B cell (primary cell): Measurements from ENCODE around the gene ZNF296. TPM values are rescaled to one million over a fixed set of nuclear protein-coding genes. Genes with fewer than 3 reads are reported as not detected.

ENCODE experiments used
- ATAC-seq: fragments of 200-7000 bp; cut with Tn5 transposase; one replicate; pipeline ENCODE4 v1.10.0; 2021; ENCODE audit warnings: low read depth, mild to moderate bottlenecking, moderate number of reproducible peaks, moderate library complexity
- CTCF ChIA-PET: fragments of 350-600 bp; sonication (Branson Sonifier 250); formaldehyde crosslinking; loops from one replicate; lab custom pipeline; 2021; ENCODE audit warnings: antibody characterized with exemption, inconsistent platforms; lab: Charles Lee
- POLR2A ChIA-PET: fragments of 350-600 bp; sonication (Branson Sonifier 250); formaldehyde crosslinking; loops from one replicate; lab custom pipeline; 2021; ENCODE audit warnings: antibody characterized with exemption; lab: Charles Lee
- DNase-seq: peaks from one replicate; pipeline ENCODE4 v3.0.0; 2013
- H2AFZ ChIP-seq: 2 replicates; pipeline ENCODE4 v1.6.1; 2012; ENCODE audit warnings: mild to moderate bottlenecking, low read depth, low read length; ENCODE audit not compliant: insufficient read depth, poor library complexity, severe bottlenecking
- H3K27ac ChIP-seq, 2 donors: 1 replicate in 1 of 2; 2 replicates in 1 of 2; pipeline ENCODE4 v1.5.1; 2012 to 2013; ENCODE audit warnings: low read length in 2 of 2, mild to moderate bottlenecking in 2 of 2, moderate library complexity in 1 of 2
- H3K27me3 ChIP-seq, 4 experiments: fragments of 200-600 bp in 1 of 4; sonication (generic) in 1 of 4; replicated peaks in 1 of 4; 1 replicate in 2 of 4; 2 replicates in 2 of 4; pipeline versions ENCODE4 v1.6.1 to v1.7.0; 2013 to 2016; ENCODE audit warnings: low read length in 3 of 4, mild to moderate bottlenecking in 2 of 4, mixed read lengths in 1 of 4, moderate library complexity in 1 of 4; ENCODE audit not compliant: insufficient read depth in 4 of 4, control insufficient read depth in 3 of 4; ENCODE audit errors: control extremely low read depth in 1 of 4
- H3K36me3 ChIP-seq, 2 experiments: replicated peaks in 1 of 2; 1 replicate in 1 of 2; 2 replicates in 1 of 2; pipeline versions ENCODE4 v1.6.1 to v1.7.1; 2013; ENCODE audit warnings: low read length in 1 of 2; ENCODE audit not compliant: insufficient read depth in 2 of 2, control insufficient read depth in 1 of 2; ENCODE audit errors: control extremely low read depth in 1 of 2, extremely low read depth in 1 of 2
- H3K4me1 ChIP-seq, 2 donors: fragments of 200-600 bp in 1 of 2; sonication (generic) in 1 of 2; 1 replicate in 1 of 2; 2 replicates in 1 of 2; pipeline versions ENCODE4 v1.5.1 to v1.6.1; 2013 to 2017; ENCODE audit warnings: low read length in 2 of 2; ENCODE audit not compliant: control insufficient read depth in 2 of 2, insufficient read depth in 2 of 2
- H3K4me2 ChIP-seq: replicated peaks from 2 replicates; pipeline ENCODE3; 2012; ENCODE audit warnings: mild to moderate bottlenecking, low read depth, low read length; ENCODE audit not compliant: poor library complexity, severe bottlenecking
- H3K4me3 ChIP-seq, 5 experiments: fragments of 200-600 bp in 1 of 5; sonication (generic) in 1 of 5; 1 replicate in 3 of 5; 2 replicates in 2 of 5; pipeline versions ENCODE4 v1.5.1 to v1.7.0; 2011 to 2016; ENCODE audit warnings: low read length in 4 of 5, mild to moderate bottlenecking in 4 of 5, low read depth in 2 of 5, control low read depth in 1 of 5, moderate library complexity in 1 of 5; ENCODE audit not compliant: insufficient read depth in 1 of 5; ENCODE audit errors: control extremely low read depth in 1 of 5, extremely low read depth in 1 of 5
- H3K79me2 ChIP-seq: fragments of 200-600 bp; sonication (generic); one replicate; pipeline ENCODE4 v1.6.0; 2016; ENCODE audit warnings: low read length; ENCODE audit not compliant: control insufficient read depth, insufficient read depth
- H3K9ac ChIP-seq: fragments of 200-600 bp; sonication (generic); 2 replicates; pipeline ENCODE4 v1.6.1; 2017; ENCODE audit warnings: mild to moderate bottlenecking, low read length, moderate library complexity
- H3K9me3 ChIP-seq, 3 donors: one replicate each; pipeline versions ENCODE4 v1.6.1 to v1.7.1; 2013; ENCODE audit warnings: low read length in 2 of 3; ENCODE audit not compliant: control insufficient read depth in 2 of 3, insufficient read depth in 1 of 3; ENCODE audit errors: control extremely low read depth in 1 of 3
- H4K20me1 ChIP-seq: 2 replicates; pipeline ENCODE4 v1.6.0; 2012; ENCODE audit warnings: mild to moderate bottlenecking, low read length; ENCODE audit not compliant: insufficient read depth, control insufficient read depth, poor library complexity, severe bottlenecking
- H3K27ac Mint-ChIP-seq: one replicate; pipeline ENCODE4 v1.8.0; 2021; ENCODE audit warnings: mixed read lengths
- H3K27me3 Mint-ChIP-seq: one replicate; pipeline ENCODE4 v1.8.0; 2021; ENCODE audit warnings: mixed read lengths
- H3K4me1 Mint-ChIP-seq: one replicate; pipeline ENCODE4 v1.8.0; 2021; ENCODE audit warnings: mixed read lengths
- H3K4me3 Mint-ChIP-seq: one replicate; pipeline ENCODE4 v1.8.0; 2021; ENCODE audit warnings: mixed read lengths
- H3K9me3 Mint-ChIP-seq: one replicate; pipeline ENCODE4 v1.8.0; 2022; ENCODE audit warnings: mixed read lengths; ENCODE audit not compliant: insufficient read depth
- CTCF ChIP-seq: fragments of 200-600 bp; IDR thresholded peaks from one replicate; pipeline ENCODE4 v1.8.0; 2022; ENCODE audit warnings: antibody characterized with exemption, mild to moderate bottlenecking
- EZH2 ChIP-seq: IDR thresholded peaks from 2 replicates; pipeline ENCODE4 v1.6.1; 2012; ENCODE audit warnings: borderline replicate concordance, low read depth, mild to moderate bottlenecking, moderate library complexity, low read length; ENCODE audit not compliant: insufficient read depth, poor library complexity, severe bottlenecking
- WGBS: methylation state at CpG from one replicate; pipeline ENCODE4 v1.1.5; 2013; ENCODE audit warnings: missing lambda C conversion rate; ENCODE audit not compliant: insufficient coverage; 5-methylcytosine and 5-hydroxymethylcytosine counted together
- intact Hi-C: fragments of 100-400 bp; cut with micrococcal nuclease; formaldehyde crosslinking; loops from one replicate; pipeline ENCODE4 v1.10.0; 2022
- polyA plus RNA-seq: library from polyadenylated mRNA; depleted of rRNA; stranded (reverse); fragments of >200 nt; gene quantifications from 2 replicates; pipeline ENCODE4 v1.2.3, GENCODE V29; 2012
- total RNA-seq, 2 donors: library from RNA; stranded (reverse); fragments of 120-200 nt in 1 of 2; gene quantifications; 1 replicate in 1 of 2; 2 replicates in 1 of 2; pipeline versions ENCODE4 v1.2.3 to v1.2.4, GENCODE V29; 2013 to 2022

Gene ZNF296
- total and polyA plus RNA-seq, 2 donors (not counting 1 experiment from before 2014, with no cell fraction given) = 21.9 to 30.2 TPM

GRCh38 chr19:45063851-45064801, 12.2 kb downstream of the ZNF296 start:
- intact Hi-C loops = no loop called here
- ATAC-seq (no peak), DNase-seq (no peak)
- TF ChIP-seq EZH2 (no peak), CTCF (no peak)
- Histone ChIP-seq H3K4me2 (no peak overlapping the region), H3K27ac (no peak overlapping the region), H4K20me1 (peaks cover 87% of the 10 kb centered on the region), H3K9me3 (no peaks in the 10 kb centered on the region), H3K27me3 (no peaks in the 10 kb centered on the region), H3K9ac (no peak overlapping the region), H3K36me3 (peaks cover 2 to 84% of the 10 kb centered on the region in 2 experiments), H3K4me1 (peaks cover 8% of the 10 kb centered on the region in 2 donors), H3K79me2 (peaks cover 62% of the 10 kb centered on the region), H3K4me3 (no peak overlapping the region), H2AFZ (no peak overlapping the region)
- Mint-ChIP-seq H3K27ac (peak overlapping the region; percentile 37), H3K4me1 (peaks cover 13% of the 10 kb centered on the region), H3K4me3 (no peak overlapping the region), H3K9me3 (no peaks in the 10 kb centered on the region), H3K27me3 (no peaks in the 10 kb centered on the region)
- CTCF ChIA-PET = interaction anchor here (0.6 to 2.3 kb wide), 4 partner anchors 11 to 123 kb away, joined by 3 to 7 read pairs (median 4); no protein-coding TSS in a partner anchor
- POLR2A ChIA-PET = interaction anchor here (0.6 kb wide), 1 partner anchor 61 kb away, joined by 3 read pairs; no protein-coding TSS in a partner anchor
- WGBS = 97% methylated on average over 66 of the region's 85 CpGs

- no peak overlapping the region for H3K9ac ChIP-seq
- no peak for TF ChIP-seq CTCF
- ChIA-PET CTCF (interaction anchor here (0.6 to 7.0 kb wide), 6 partner anchors 10 to 77 kb away, joined by 4 to 97 read pairs (median 10); partner anchors contain the start of gene CLASRP), POLR2A (no interaction called here)
- peak overlapping the region; percentile 15 for H3K27ac Mint-ChIP-seq
- no peaks in the 10 kb centered on the region for H3K9me3 ChIP-seq
- H3K4me1 ChIP-seq = peaks cover 8 to 15% of the 10 kb centered on the region in 2 donors
- H3K27ac ChIP-seq = no peak overlapping the region
- H3K4me3 ChIP-seq = no peak overlapping the region
- no peak overlapping the region for H2AFZ ChIP-seq
- H3K4me3 Mint-ChIP-seq = no peak overlapping the region
- intact Hi-C loops = no loop called here
- peaks cover 27% of the 10 kb centered on the region for H3K4me1 Mint-ChIP-seq
- no peak overlapping the region for H3K4me2 ChIP-seq
- peaks cover 79% of the 10 kb centered on the region for H3K79me2 ChIP-seq
- no peaks in the 10 kb centered on the region for H3K27me3 Mint-ChIP-seq
- no peak for ATAC-seq
- peaks cover 2 to 86% of the 10 kb centered on the region in 2 experiments for H3K36me3 ChIP-seq
- WGBS = 89% methylated on average over 1 of the region's 4 CpGs
- H3K27me3 ChIP-seq = no peaks in the 10 kb centered on the region
- no peaks in the 10 kb centered on the region for H3K9me3 Mint-ChIP-seq
- DNase-seq = no peak
- H4K20me1 ChIP-seq = peaks cover 84% of the 10 kb centered on the region
These were observed 14.3 kb downstream of the ZNF296 start for GRCh38 chr19:45061965-45062364.
